ENCODE measurements around the gene CCDC8. TPM values are rescaled to one million over a fixed set of nuclear protein-coding genes. Genes with fewer than 3 reads are reported as not detected.
A peak's percentile ranks its signal among the peaks of the same experiment; 100 is the strongest.

Gene CCDC8
- total and polyA plus RNA-seq, 2 experiments from 2014 or later: 5.6 to 16.5 TPM

- no peaks in the 10 kb centered on the region for H3K79me2 ChIP-seq (replicated peaks; ENCODE audit: insufficient read depth)
- TF ChIP-seq JUNB (IDR thresholded peaks at IDR 0.05; ENCODE audit: unreplicated experiment): no peak
- no peak for TF ChIP-seq EZH2 (IDR thresholded peaks at IDR 0.05; ENCODE audit: low read depth, unreplicated experiment)
- TF ChIP-seq STAT1 (IDR thresholded peaks at IDR 0.05; ENCODE audit: unreplicated experiment): no peak
- TF ChIP-seq POLR2AphosphoS5 (IDR thresholded peaks at IDR 0.05; ENCODE audit: low read depth): no peak
- TF ChIP-seq CREB1 (CRISPR knock-in tag; IDR thresholded peaks at IDR 0.05; ENCODE audit: low read depth): no peak
- TF ChIP-seq ZNF462 (CRISPR knock-in tag; IDR thresholded peaks at IDR 0.05): no peak
- no peak for TF ChIP-seq ETS1 (IDR thresholded peaks at IDR 0.05)
- no peak for TF ChIP-seq ZNF114 (CRISPR knock-in tag; IDR thresholded peaks at IDR 0.05)
- no peak for TF ChIP-seq ZNF331 (CRISPR knock-in tag; IDR thresholded peaks at IDR 0.05; ENCODE audit: low read depth)
- no peaks in the 10 kb centered on the region; the same call in 1 of the 2 replicates for H4K20me1 ChIP-seq (replicated peaks; ENCODE audit: insufficient read depth)
- H3K27me3 ChIP-seq (ENCODE audit: insufficient read depth): no peaks in the 10 kb centered on the region
- Mint-ChIP-seq H3K4me1 (peaks cover 14% of the 10 kb centered on the region), H3K27me3 (ENCODE audit: insufficient read depth, low read depth, poor library complexity) (peaks cover 18% of the 10 kb centered on the region), H3K9me3 (no peaks in the 10 kb centered on the region), H3K4me3 (no peak overlapping the region), H3K27ac (no peak overlapping the region), H3K36me3 (ENCODE audit: low read depth) (peaks cover 61% of the 10 kb centered on the region)
- no peak overlapping the region for H2AFZ ChIP-seq
- no peaks in the 10 kb centered on the region; the same call in 1 of the 2 replicates for H3K36me3 ChIP-seq (ENCODE audit: insufficient read depth)
- H3K4me1 ChIP-seq (ENCODE audit: insufficient read depth): no peaks in the 10 kb centered on the region; the same call in 1 of the 2 replicates
- DNase-seq (ENCODE audit: low spot score): no peak
- H3K4me3 ChIP-seq: no peak overlapping the region
- no peak overlapping the region for H3K27ac ChIP-seq (ENCODE audit: low read depth)
- ATAC-seq: peak; percentile 40
- peaks cover 11% of the 10 kb centered on the region; the same call in 1 of the 2 replicates for H3F3A ChIP-seq (replicated peaks; ENCODE audit: low read depth)
- no peak overlapping the region for H3K4me2 ChIP-seq
- H3K9me2 ChIP-seq (ENCODE audit: insufficient read depth): no peaks in the 10 kb centered on the region
Observed at GRCh38 chr19:46390121-46390858, 23.1 kb downstream of the CCDC8 start.
